ENCODE results near the gene MSH3.

DNA sequence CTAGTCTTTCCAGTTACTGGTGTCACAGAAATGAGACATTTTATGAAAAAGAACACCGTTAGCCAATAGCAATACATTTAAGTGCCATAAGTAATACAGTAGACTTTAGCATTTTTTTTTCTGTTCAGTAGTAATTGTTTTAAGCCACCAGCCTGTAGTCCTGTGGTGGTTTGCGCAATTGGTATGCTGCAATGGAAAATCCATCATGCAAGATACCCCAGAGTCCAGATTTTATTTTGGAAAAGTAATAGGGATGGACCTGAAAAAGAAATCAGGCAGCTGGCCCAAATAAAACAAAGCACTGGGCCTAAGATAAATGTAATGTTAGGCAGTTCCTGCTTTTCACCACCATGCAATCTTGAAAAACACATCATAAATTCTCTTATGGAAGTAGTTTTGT, 211.1 kb downstream of the MSH3 start:
- TF ChIP-seq, protein P1, sequence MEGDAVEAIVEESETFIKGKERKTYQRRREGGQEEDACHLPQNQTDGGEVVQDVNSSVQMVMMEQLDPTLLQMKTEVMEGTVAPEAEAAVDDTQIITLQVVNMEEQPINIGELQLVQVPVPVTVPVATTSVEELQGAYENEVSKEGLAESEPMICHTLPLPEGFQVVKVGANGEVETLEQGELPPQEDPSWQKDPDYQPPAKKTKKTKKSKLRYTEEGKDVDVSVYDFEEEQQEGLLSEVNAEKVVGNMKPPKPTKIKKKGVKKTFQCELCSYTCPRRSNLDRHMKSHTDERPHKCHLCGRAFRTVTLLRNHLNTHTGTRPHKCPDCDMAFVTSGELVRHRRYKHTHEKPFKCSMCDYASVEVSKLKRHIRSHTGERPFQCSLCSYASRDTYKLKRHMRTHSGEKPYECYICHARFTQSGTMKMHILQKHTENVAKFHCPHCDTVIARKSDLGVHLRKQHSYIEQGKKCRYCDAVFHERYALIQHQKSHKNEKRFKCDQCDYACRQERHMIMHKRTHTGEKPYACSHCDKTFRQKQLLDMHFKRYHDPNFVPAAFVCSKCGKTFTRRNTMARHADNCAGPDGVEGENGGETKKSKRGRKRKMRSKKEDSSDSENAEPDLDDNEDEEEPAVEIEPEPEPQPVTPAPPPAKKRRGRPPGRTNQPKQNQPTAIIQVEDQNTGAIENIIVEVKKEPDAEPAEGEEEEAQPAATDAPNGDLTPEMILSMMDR (conservative IDR thresholded peaks at IDR 0.05), result no peak
- no peak for TF ChIP-seq ZFX (IDR thresholded peaks at IDR 0.05)
